Hepatocyte (in vitro differentiated cells): ENCODE data around the gene TMED9.
"Not testable (repeated sequence)": the region's sequence is repeated elsewhere in the genome, so short reads cannot be mapped to it uniquely, and the experiment has no call there.

ENCODE experiments used
- CTCF ChIP-seq: fragments of 200-600 bp; sonication (generic); IDR thresholded peaks from 2 replicates; pipeline ENCODE4 v1.5.1; 2016; ENCODE audit warnings: antibody characterized with exemption, mild to moderate bottlenecking; ENCODE audit not compliant: poor library complexity
- EZH2 ChIP-seq: fragments of 200-600 bp; sonication (generic); IDR thresholded peaks from 2 replicates; pipeline ENCODE4 v1.6.1; 2016; ENCODE audit warnings: antibody characterized with exemption, mild to moderate bottlenecking, borderline replicate concordance

- not testable (repeated sequence) for TF ChIP-seq CTCF, EZH2
Measured at GRCh38 chr5:177624172-177624571, 32.2 kb downstream of the TMED9 start.
